H9 (cell line): Measurements from ENCODE around the gene CTNND1. TPM values are rescaled to one million over a fixed set of nuclear protein-coding genes. Genes with fewer than 3 reads are reported as not detected.

Source experiments
- DNase-seq: peaks from one replicate; pipeline ENCODE4 v3.0.0-alpha.2; 2017
- H2AFZ ChIP-seq: one replicate; pipeline ENCODE4 v1.6.1; 2013; ENCODE audit warnings: mild to moderate bottlenecking, low read length, control low read depth, moderate library complexity
- H2AK5ac ChIP-seq: 2 replicates; pipeline ENCODE4 v1.6.1; 2013; ENCODE audit warnings: low read length, control low read depth, mixed read lengths; ENCODE audit not compliant: insufficient read length
- H2BK120ac ChIP-seq: one replicate; pipeline ENCODE4 v1.6.1; 2013; ENCODE audit warnings: low read depth, mild to moderate bottlenecking, low read length, control low read depth, inconsistent platforms; ENCODE audit not compliant: poor library complexity, severe bottlenecking
- H2BK12ac ChIP-seq: 2 replicates; pipeline ENCODE4 v1.6.1; 2013; ENCODE audit warnings: low read length, control low read depth, mixed read lengths, low read depth; ENCODE audit not compliant: insufficient read length
- H2BK15ac ChIP-seq: 2 replicates; pipeline ENCODE4 v1.6.1; 2013; ENCODE audit warnings: low read depth, low read length, control low read depth
- H2BK20ac ChIP-seq: one replicate; pipeline ENCODE4 v1.6.1; 2013; ENCODE audit warnings: low read depth, mild to moderate bottlenecking, low read length, control low read depth, inconsistent platforms; ENCODE audit not compliant: poor library complexity, severe bottlenecking
- H2BK5ac ChIP-seq: 2 replicates; pipeline ENCODE4 v1.6.1; 2013; ENCODE audit warnings: low read length, control low read depth, mixed read lengths; ENCODE audit not compliant: insufficient read length
- H3K14ac ChIP-seq: 2 replicates; pipeline ENCODE4 v1.6.1; 2013; ENCODE audit warnings: low read length, control low read depth; ENCODE audit not compliant: insufficient read depth
- H3K18ac ChIP-seq: 2 replicates; pipeline ENCODE4 v1.6.1; 2013; ENCODE audit warnings: low read depth, mild to moderate bottlenecking, mixed read lengths, low read length, control low read depth; ENCODE audit not compliant: insufficient read length
- H3K23ac ChIP-seq: 2 replicates; pipeline ENCODE4 v1.6.1; 2013; ENCODE audit warnings: low read length, control low read depth, mixed read lengths, low read depth; ENCODE audit not compliant: insufficient read length
- H3K23me2 ChIP-seq: 2 replicates; pipeline ENCODE4 v1.6.1; 2013; ENCODE audit warnings: low read depth, mild to moderate bottlenecking, mixed read lengths, low read length, control low read depth; ENCODE audit not compliant: insufficient read length, poor library complexity, severe bottlenecking
- H3K27ac ChIP-seq: 2 replicates; pipeline ENCODE4 v1.5.1; 2013; ENCODE audit warnings: low read length, control low read depth, mixed read lengths, low read depth; ENCODE audit not compliant: insufficient read length
- H3K27me3 ChIP-seq: 2 replicates; pipeline ENCODE4 v1.6.1; 2013; ENCODE audit warnings: low read length, control low read depth, inconsistent platforms; ENCODE audit not compliant: insufficient read depth
- H3K4ac ChIP-seq: 2 replicates; pipeline ENCODE4 v1.6.1; 2013; ENCODE audit warnings: low read depth, mild to moderate bottlenecking, control low read depth, inconsistent platforms, low read length, moderate library complexity
- H3K4me1 ChIP-seq: 2 replicates; pipeline ENCODE4 v1.6.1; 2013; ENCODE audit warnings: low read length, control low read depth, inconsistent platforms; ENCODE audit not compliant: insufficient read depth
- H3K4me2 ChIP-seq: 2 replicates; pipeline ENCODE4 v1.6.1; 2013; ENCODE audit warnings: low read length, control low read depth, mixed read lengths; ENCODE audit not compliant: insufficient read length, insufficient read depth
- H3K56ac ChIP-seq: 2 replicates; pipeline ENCODE4 v1.6.1; 2013; ENCODE audit warnings: low read depth, mild to moderate bottlenecking, mixed read lengths, low read length, control low read depth; ENCODE audit not compliant: insufficient read length
- H3K79me1 ChIP-seq: 2 replicates; pipeline ENCODE4 v1.6.1; 2013; ENCODE audit warnings: low read depth, mild to moderate bottlenecking, moderate library complexity, low read length, control low read depth, inconsistent platforms; ENCODE audit not compliant: insufficient read depth, poor library complexity, severe bottlenecking
- H3K79me2 ChIP-seq: 2 replicates; pipeline ENCODE4 v1.6.1; 2013; ENCODE audit warnings: low read length, control low read depth, inconsistent platforms; ENCODE audit not compliant: insufficient read depth
- H3K9ac ChIP-seq: 2 replicates; pipeline ENCODE4 v1.6.1; 2013; ENCODE audit warnings: low read length, control low read depth, mixed read lengths; ENCODE audit not compliant: insufficient read length; ENCODE audit errors: extremely low read depth
- H3K9me3 ChIP-seq: one replicate; pipeline ENCODE4 v1.6.1; 2013; ENCODE audit warnings: low read depth, low read length, inconsistent platforms; ENCODE audit not compliant: control insufficient read depth
- H3T11ph ChIP-seq: one replicate; pipeline ENCODE4 v1.6.1; 2013; ENCODE audit warnings: mild to moderate bottlenecking, low read length, control low read depth, inconsistent platforms
- H4K20me1 ChIP-seq: one replicate; pipeline ENCODE4 v1.6.1; 2013; ENCODE audit not compliant: control insufficient read depth, insufficient read length, insufficient read depth
- H4K5ac ChIP-seq: 2 replicates; pipeline ENCODE4 v1.6.1; 2013; ENCODE audit warnings: low read depth, mild to moderate bottlenecking, mixed read lengths, low read length, control low read depth; ENCODE audit not compliant: insufficient read length
- H4K8ac ChIP-seq: replicated peaks from 2 replicates; pipeline ENCODE4 v1.6.1; 2013; ENCODE audit warnings: low read length, control low read depth, mixed read lengths, low read depth; ENCODE audit not compliant: insufficient read length
- H4K91ac ChIP-seq: 2 replicates; pipeline ENCODE4 v1.6.1; 2013; ENCODE audit warnings: low read depth, mild to moderate bottlenecking, moderate library complexity, mixed read lengths, low read length, control low read depth; ENCODE audit not compliant: insufficient read length
- H3K27ac Mint-ChIP-seq, 3 experiments: 2 replicates in 2 of 3; 3 replicates in 1 of 3; pipeline ENCODE4 v1.8.0; 2020 to 2021; ENCODE audit warnings: mixed read lengths in 3 of 3, mild to moderate bottlenecking in 1 of 3, moderate library complexity in 1 of 3
- H3K27me3 Mint-ChIP-seq: 2 replicates; pipeline ENCODE4 v1.8.0; 2021; ENCODE audit warnings: low read depth, mild to moderate bottlenecking, moderate library complexity, mixed read lengths
- H3K36me3 Mint-ChIP-seq, 3 experiments: 2 replicates in 2 of 3; 3 replicates in 1 of 3; pipeline ENCODE4 v1.8.0; 2020 to 2021; ENCODE audit warnings: low read depth in 3 of 3, mixed read lengths in 3 of 3; ENCODE audit not compliant: insufficient read depth in 1 of 3
- H3K4me1 Mint-ChIP-seq, 2 experiments: 2 replicates each; pipeline ENCODE4 v1.8.0; 2020; ENCODE audit warnings: mixed read lengths in 2 of 2
- H3K4me3 Mint-ChIP-seq, 2 experiments: 2 replicates in 1 of 2; 3 replicates in 1 of 2; pipeline ENCODE4 v1.8.0; 2020 to 2021; ENCODE audit warnings: mild to moderate bottlenecking in 2 of 2, mixed read lengths in 2 of 2, moderate library complexity in 1 of 2
- H3K9me3 Mint-ChIP-seq, 2 experiments: 2 replicates in 1 of 2; 3 replicates in 1 of 2; pipeline ENCODE4 v1.8.0; 2020; ENCODE audit warnings: mild to moderate bottlenecking in 2 of 2, mixed read lengths in 2 of 2, moderate library complexity in 1 of 2
- CTCF ChIP-seq: fragments of 200-600 bp; sonication (generic); conservative IDR thresholded peaks from 3 replicates; pipeline ENCODE4 v1.8.0; 2021; ENCODE audit warnings: antibody characterized with exemption, mild to moderate bottlenecking
- total RNA-seq: library from RNA; stranded (reverse); gene quantifications from 2 replicates; pipeline ENCODE4 v1.2.1, GENCODE V29; 2021

The CTNND1 gene
- total RNA-seq, 1 experiment from 2014 or later = 164 TPM

DNA sequence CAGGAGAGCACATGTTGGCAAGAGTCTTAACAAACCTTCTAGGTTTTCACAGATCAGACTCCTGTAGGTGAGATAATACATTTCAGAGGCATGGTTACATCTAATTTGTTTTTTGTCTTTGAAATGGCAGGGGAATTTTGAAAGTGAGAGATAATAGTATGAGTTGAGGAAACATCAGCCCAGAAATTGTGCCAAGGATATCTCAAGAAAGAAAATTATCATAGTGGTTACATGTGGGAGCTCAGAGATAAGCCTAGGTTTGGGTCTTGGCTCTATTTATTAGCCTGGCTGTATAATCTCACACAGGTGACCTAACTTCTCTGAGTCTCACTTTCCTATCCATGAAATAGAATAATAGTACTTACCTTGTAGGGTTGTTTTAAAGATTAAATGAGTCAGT, 10.4 kb upstream of the CTNND1 start:
- peaks cover 5 to 7% of the 10 kb centered on the region in 2 experiments; a peak in 3 of 4 replicates for H3K4me1 Mint-ChIP-seq
- H2BK20ac ChIP-seq = no peak overlapping the region
- H4K8ac ChIP-seq = no peak overlapping the region
- no peak overlapping the region for H2BK120ac ChIP-seq
- no peak overlapping the region for H2AFZ ChIP-seq
- H4K5ac ChIP-seq = no peak overlapping the region
- no peaks in the 10 kb centered on the region for H3K9me3 ChIP-seq
- TF ChIP-seq CTCF = no peak
- H3K56ac ChIP-seq = no peak overlapping the region
- no peak for DNase-seq
- H2BK5ac ChIP-seq = no peak overlapping the region
- H3K79me2 ChIP-seq = no peaks in the 10 kb centered on the region
- no peak overlapping the region for H3K4ac ChIP-seq
- H3K27me3 ChIP-seq = no peaks in the 10 kb centered on the region
- H3K27ac ChIP-seq = no peak overlapping the region
- no peaks in the 10 kb centered on the region; the same call in 1 of the 2 replicates for H3K27me3 Mint-ChIP-seq
- no peaks in the 10 kb centered on the region; the same call in 1 of the 2 replicates for H3K4me1 ChIP-seq
- H2AK5ac ChIP-seq = no peak overlapping the region
- no peak overlapping the region for H3T11ph ChIP-seq
- H3K36me3 Mint-ChIP-seq = 0 out of 7 replicates have a peak, but pooled peaks cover 0 to 4% (median 0%) of the 10 kb centered on the region in 3 experiments
- H4K91ac ChIP-seq = no peak overlapping the region
- no peak overlapping the region for H2BK15ac ChIP-seq
- H3K79me1 ChIP-seq = no peaks in the 10 kb centered on the region
- no peak overlapping the region for H3K27ac Mint-ChIP-seq
- no peak overlapping the region for H3K23ac ChIP-seq
- no peak overlapping the region for H3K4me3 Mint-ChIP-seq
- no peak overlapping the region for H3K4me2 ChIP-seq
- H3K23me2 ChIP-seq = no peaks in the 10 kb centered on the region
- H3K18ac ChIP-seq = no peak overlapping the region
- H3K9ac ChIP-seq = no peak overlapping the region
- no peaks in the 10 kb centered on the region for H3K9me3 Mint-ChIP-seq
- no peaks in the 10 kb centered on the region for H4K20me1 ChIP-seq
- no peak overlapping the region for H2BK12ac ChIP-seq
- H3K14ac ChIP-seq = no peak overlapping the region
